Retinal pigment epithelial cell (primary cell): ENCODE measurements around the gene RIIAD1.

ENCODE experiments used
- DNase-seq: peaks from one replicate; pipeline ENCODE4 v3.0.0-alpha.2; 2010; ENCODE audit warnings: low read depth
- H3K4me3 ChIP-seq: 2 replicates; pipeline ENCODE4 v1.5.1; 2011; ENCODE audit warnings: mild to moderate bottlenecking, low read length, control low read depth, moderate library complexity
- CTCF ChIP-seq: conservative IDR thresholded peaks from 2 replicates; pipeline ENCODE4 v1.5.1; 2011; ENCODE audit warnings: low read depth, low read length, control low read depth, inconsistent platforms

Gene RIIAD1

GRCh38 chr1:151704246-151704645 is 17.1 kb upstream of the RIIAD1 start:
- TF ChIP-seq CTCF = no peak
- DNase-seq = no peak
- no peak overlapping the region for H3K4me3 ChIP-seq

GRCh38 chr1:151705146-151705545 is 16.2 kb upstream of the RIIAD1 start:
- no peak overlapping the region for H3K4me3 ChIP-seq
- TF ChIP-seq CTCF = no peak
- DNase-seq = no peak

GRCh38 chr1:151705753-151706463 is 15.4 kb upstream of the RIIAD1 start:
- no peak overlapping the region for H3K4me3 ChIP-seq
- DNase-seq = no peak
- TF ChIP-seq CTCF = no peak

GRCh38 chr1:151706464-151707415 is 14.6 kb upstream of the RIIAD1 start:
- no peak for DNase-seq
- H3K4me3 ChIP-seq = no peak overlapping the region
- TF ChIP-seq CTCF = no peak

- TF ChIP-seq CTCF = no peak
- no peak for DNase-seq
- no peak overlapping the region for H3K4me3 ChIP-seq
Observed at GRCh38 chr1:151707541-151708065, 13.7 kb upstream of the RIIAD1 start.

GRCh38 chr1:151708891-151709290 is 12.4 kb upstream of the RIIAD1 start:
- H3K4me3 ChIP-seq = no peak overlapping the region
- no peak for DNase-seq
- TF ChIP-seq CTCF = no peak
